Activated T-cell treated with anti-CD3 and anti-CD28 coated beads for 24 hours (primary cell): ENCODE data around the gene UNC119B.
"Not testable (repeated sequence)": the region's sequence is repeated elsewhere in the genome, so short reads cannot be mapped to it uniquely, and the experiment has no call there.

Experiments used
- DNase-seq: peaks from one replicate; pipeline ENCODE4 v3.0.0-alpha.2; 2020; ENCODE audit warnings: low read depth

UNC119B gene

GRCh38 chr12:120710031-120710804, at the start of gene UNC119B:
TSS of gene UNC119B (plus strand) at chr12:120710458. CDS start at chr12:120710475, 17 bp downstream.
- DNase-seq, result peak; percentile 65

- no peak for DNase-seq
Observed at GRCh38 chr12:120661432-120661831, 48.8 kb upstream of the UNC119B start.

- DNase-seq, result no peak
Observed at GRCh38 chr12:120662879-120663278, 47.4 kb upstream of the UNC119B start.

GRCh38 chr12:120663741-120664140, 46.5 kb upstream of the UNC119B start:
- DNase-seq, result no peak

- no peak for DNase-seq
Observed at GRCh38 chr12:120666571-120667390, 43.5 kb upstream of the UNC119B start.

- no peak for DNase-seq
Observed at GRCh38 chr12:120668091-120668867, 42.0 kb upstream of the UNC119B start.

GRCh38 chr12:120668868-120669840, 41.1 kb upstream of the UNC119B start:
- DNase-seq, result no peak

GRCh38 chr12:120670237-120670636, 40.0 kb upstream of the UNC119B start:
- not testable (repeated sequence) for DNase-seq

GRCh38 chr12:120670667-120671066, 39.6 kb upstream of the UNC119B start:
- no peak for DNase-seq

GRCh38 chr12:120674097-120674636, 36.1 kb upstream of the UNC119B start:
- DNase-seq, result no peak

GRCh38 chr12:120677765-120678473, 32.3 kb upstream of the UNC119B start:
- DNase-seq, result no peak

GRCh38 chr12:120678572-120678971, 31.7 kb upstream of the UNC119B start:
- no peak for DNase-seq

GRCh38 chr12:120680165-120680738, 30.0 kb upstream of the UNC119B start:
- no peak for DNase-seq

- DNase-seq, result no peak
Observed at GRCh38 chr12:120684523-120684932, 25.7 kb upstream of the UNC119B start.

- no peak for DNase-seq
Observed at GRCh38 chr12:120685522-120685921, 24.7 kb upstream of the UNC119B start.

GRCh38 chr12:120686151-120686689, 24.0 kb upstream of the UNC119B start:
- DNase-seq, result peak; percentile 92

- peak; percentile 100 for DNase-seq
Observed at GRCh38 chr12:120686690-120687577, 23.3 kb upstream of the UNC119B start, which contains the start of gene MLEC. TSS of gene MLEC (plus strand) at chr12:120687149. CDS start at chr12:120687297, 148 bp downstream.

GRCh38 chr12:120687578-120688289, 22.5 kb upstream of the UNC119B start:
- DNase-seq, result peak; percentile 21
